HEK293 (cell line): ENCODE results near the gene RETREG3.
A peak's percentile ranks its signal among the peaks of the same experiment; 100 is the strongest.

Experiments used
- CTCF ChIA-PET: fragments of 350-600 bp; formaldehyde crosslinking; extraction: SDS; loops from one replicate; lab custom pipeline; 2021; ENCODE audit warnings: antibody characterized with exemption; lab: Yijun Ruan, JAX
- POLR2A ChIA-PET: fragments of 300-600 bp; formaldehyde crosslinking; extraction: SDS; loops from one replicate; lab custom pipeline; 2020; ENCODE audit warnings: antibody characterized with exemption, inconsistent platforms; lab: Yijun Ruan, JAX
- H3K27ac ChIP-seq: fragments of 200-500 bp; sonication (Bioruptor generic); 2 replicates; pipeline ENCODE4 v1.5.1; 2014; ENCODE audit warnings: low read depth, low read length, control low read depth, inconsistent platforms; ENCODE audit errors: extremely low read depth
- H3K36me3 ChIP-seq, 2 experiments: fragments of 200-500 bp in 1 of 2; sonication (Bioruptor generic) in 1 of 2; 1 replicate in 1 of 2; 2 replicates in 1 of 2; pipeline ENCODE4 v1.5.1; 2014 to 2017; ENCODE audit warnings: inconsistent platforms in 2 of 2, low read length in 2 of 2; ENCODE audit not compliant: control insufficient read depth in 2 of 2, insufficient read depth in 1 of 2
- H3K4me1 ChIP-seq: fragments of 200-500 bp; sonication (Bioruptor generic); 2 replicates; pipeline ENCODE4 v1.5.1; 2014; ENCODE audit warnings: mild to moderate bottlenecking, low read length, inconsistent platforms; ENCODE audit not compliant: control insufficient read depth, insufficient read depth
- H3K4me3 ChIP-seq: 2 replicates; pipeline ENCODE4 v1.5.1; 2011; ENCODE audit warnings: low read depth, mild to moderate bottlenecking, control low read depth, low read length, moderate library complexity
- H3K9me3 ChIP-seq: fragments of 200-500 bp; sonication (Bioruptor generic); 2 replicates; pipeline ENCODE4 v1.5.1; 2014; ENCODE audit warnings: low read depth, low read length, inconsistent platforms; ENCODE audit not compliant: control insufficient read depth, insufficient read depth
- MZF1 ChIP-seq: fragments of 450-650 bp; formaldehyde crosslinking; IDR thresholded peaks from 2 replicates; pipeline ENCODE4 v1.5.1; 2017; ENCODE audit warnings: missing biosample characterization, missing genetic modification characterization, borderline replicate concordance
- ZNF10 ChIP-seq: fragments of 450-650 bp; formaldehyde crosslinking; IDR thresholded peaks from 2 replicates; pipeline ENCODE4 v1.5.1; 2017; ENCODE audit warnings: missing biosample characterization, missing genetic modification characterization
- ZNF114 ChIP-seq: fragments of 450-650 bp; formaldehyde crosslinking; IDR thresholded peaks from 2 replicates; pipeline ENCODE4 v1.5.0; 2017; ENCODE audit warnings: missing biosample characterization, missing genetic modification characterization
- ZNF157 ChIP-seq: fragments of 450-650 bp; formaldehyde crosslinking; IDR thresholded peaks from 2 replicates; pipeline ENCODE4 v1.5.1; 2016; ENCODE audit warnings: missing biosample characterization, missing genetic modification characterization
- ZNF184 ChIP-seq: fragments of 450-650 bp; IDR thresholded peaks from 2 replicates; pipeline ENCODE4 v1.5.1; 2018; ENCODE audit warnings: missing biosample characterization, mild to moderate bottlenecking, missing genetic modification characterization
- ZNF19 ChIP-seq: fragments of 450-650 bp; formaldehyde crosslinking; IDR thresholded peaks from 2 replicates; pipeline ENCODE4; 2016; ENCODE audit warnings: missing biosample characterization, missing genetic modification characterization, low read depth
- ZNF202 ChIP-seq: fragments of 450-650 bp; formaldehyde crosslinking; IDR thresholded peaks from 2 replicates; pipeline ENCODE4 v1.5.1; 2016; ENCODE audit warnings: missing biosample characterization, missing genetic modification characterization, borderline replicate concordance
- ZNF394 ChIP-seq: fragments of 450-650 bp; formaldehyde crosslinking; IDR thresholded peaks from 2 replicates; pipeline ENCODE4 v1.5.1; 2016; ENCODE audit warnings: missing biosample characterization, missing genetic modification characterization, mild to moderate bottlenecking, moderate library complexity, borderline replicate concordance
- ZNF426 ChIP-seq: fragments of 450-650 bp; formaldehyde crosslinking; IDR thresholded peaks from 2 replicates; pipeline ENCODE4 v1.5.1; 2017; ENCODE audit warnings: missing biosample characterization, missing genetic modification characterization, mild to moderate bottlenecking, inconsistent platforms, moderate library complexity
- ZNF558 ChIP-seq: fragments of 450-650 bp; formaldehyde crosslinking; IDR thresholded peaks from 2 replicates; pipeline ENCODE4 v1.5.1; 2016; ENCODE audit warnings: missing biosample characterization, missing genetic modification characterization
- ZNF792 ChIP-seq: fragments of 450-650 bp; formaldehyde crosslinking; IDR thresholded peaks from 2 replicates; pipeline ENCODE4 v1.5.1; 2016; ENCODE audit warnings: missing biosample characterization, missing genetic modification characterization
- TF ChIP-seq, protein P1 (sequence below): fragments of 450-650 bp; formaldehyde crosslinking; IDR thresholded peaks from 2 replicates; pipeline ENCODE4 v1.5.1; 2017; ENCODE audit warnings: missing biosample characterization, missing genetic modification characterization
- TF ChIP-seq, protein P2 (sequence below): fragments of 450-650 bp; formaldehyde crosslinking; IDR thresholded peaks from 2 replicates; pipeline ENCODE4 v1.5.1; 2016; ENCODE audit warnings: missing biosample characterization, missing genetic modification characterization
- TF ChIP-seq, protein P3 (sequence below): fragments of 450-650 bp; formaldehyde crosslinking; conservative IDR thresholded peaks from 2 replicates; pipeline ENCODE4 v1.5.1; 2016; ENCODE audit warnings: low read depth, missing biosample characterization, missing genetic modification characterization
- TF ChIP-seq, protein P4 (sequence below): fragments of 450-650 bp; formaldehyde crosslinking; IDR thresholded peaks from 2 replicates; pipeline ENCODE4 v1.5.1; 2016; ENCODE audit warnings: missing biosample characterization, missing genetic modification characterization
- TF ChIP-seq, protein P5 (sequence below): fragments of 450-650 bp; formaldehyde crosslinking; conservative IDR thresholded peaks from 2 replicates; pipeline ENCODE4 v1.5.1; 2016; ENCODE audit warnings: low read depth, missing biosample characterization, missing genetic modification characterization
- TF ChIP-seq, protein P6 (sequence below): fragments of 450-650 bp; formaldehyde crosslinking; IDR thresholded peaks from 2 replicates; pipeline ENCODE4 v1.5.1; 2016; ENCODE audit warnings: missing biosample characterization, missing genetic modification characterization

The RETREG3 gene

DNA sequence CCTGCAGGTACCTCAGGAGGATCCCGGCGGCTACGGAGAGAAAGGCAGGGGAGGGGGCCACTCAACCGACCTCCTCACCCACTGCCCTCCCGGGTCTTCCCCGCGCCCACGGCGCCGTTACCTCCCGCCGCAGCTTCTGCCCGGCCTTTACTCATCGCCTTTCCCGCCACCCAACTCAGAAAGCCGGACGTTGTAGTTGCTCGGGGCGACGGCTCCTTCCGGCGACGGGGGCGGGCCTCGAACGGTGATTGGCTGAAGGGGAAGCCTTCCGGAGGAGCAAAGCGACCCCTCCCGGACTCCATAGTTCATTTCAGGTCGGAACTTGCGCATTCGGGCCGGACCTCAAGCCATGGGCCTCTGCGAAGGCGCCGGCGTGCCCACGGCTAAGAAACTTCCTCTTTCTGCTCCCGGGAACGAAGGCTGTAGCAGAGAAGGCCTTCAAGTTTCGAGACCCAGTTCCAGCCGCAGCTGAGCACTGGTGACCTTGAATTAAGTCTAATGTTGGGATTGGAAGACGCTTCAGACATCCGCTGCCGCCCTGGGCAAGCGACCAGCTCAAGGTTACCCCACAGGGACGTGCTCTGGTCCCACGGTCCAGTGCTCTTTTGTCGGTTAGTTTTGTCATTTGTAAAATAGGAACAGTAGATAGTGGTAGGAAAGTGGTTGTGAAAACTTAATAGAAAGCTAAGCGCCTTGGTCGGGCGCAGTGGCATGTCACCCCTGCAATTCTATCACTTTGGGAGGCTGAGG, 31.5 kb downstream of the RETREG3 start, which contains the start of gene PSMC3IP:
Gene PSMC3IP (minus strand): TSS at position 198 of the 750 bp plus-strand sequence. CDS start 43 bp downstream, at position 155.
- CTCF ChIA-PET = interaction anchor here (0.5 to 7.4 kb wide), 70 partner anchors 9 to 906 kb away, joined by 3 to 112 read pairs (median 6); partner anchors contain the start of genes BECN1, CCR10, CNTNAP1 and DHX8
- H3K4me3 ChIP-seq = peak within 1 kb of the TSS; percentile 91
- H3K36me3 ChIP-seq = peaks cover 36 to 75% of the 10 kb centered on the region in 2 experiments
- H3K9me3 ChIP-seq = no peaks in the 10 kb centered on the region
- H3K27ac ChIP-seq = peak within 1 kb of the TSS; percentile 92
- POLR2A ChIA-PET = interaction anchor here (0.5 to 5.0 kb wide), 32 partner anchors 8 to 790 kb away, joined by 3 to 48 read pairs (median 4); partner anchors contain the start of genes BECN1, CAVIN1, CNTNAP1 and MLX
- H3K4me1 ChIP-seq = peaks cover 4% of the 10 kb centered on the region
- TF ChIP-seq, protein P1, sequence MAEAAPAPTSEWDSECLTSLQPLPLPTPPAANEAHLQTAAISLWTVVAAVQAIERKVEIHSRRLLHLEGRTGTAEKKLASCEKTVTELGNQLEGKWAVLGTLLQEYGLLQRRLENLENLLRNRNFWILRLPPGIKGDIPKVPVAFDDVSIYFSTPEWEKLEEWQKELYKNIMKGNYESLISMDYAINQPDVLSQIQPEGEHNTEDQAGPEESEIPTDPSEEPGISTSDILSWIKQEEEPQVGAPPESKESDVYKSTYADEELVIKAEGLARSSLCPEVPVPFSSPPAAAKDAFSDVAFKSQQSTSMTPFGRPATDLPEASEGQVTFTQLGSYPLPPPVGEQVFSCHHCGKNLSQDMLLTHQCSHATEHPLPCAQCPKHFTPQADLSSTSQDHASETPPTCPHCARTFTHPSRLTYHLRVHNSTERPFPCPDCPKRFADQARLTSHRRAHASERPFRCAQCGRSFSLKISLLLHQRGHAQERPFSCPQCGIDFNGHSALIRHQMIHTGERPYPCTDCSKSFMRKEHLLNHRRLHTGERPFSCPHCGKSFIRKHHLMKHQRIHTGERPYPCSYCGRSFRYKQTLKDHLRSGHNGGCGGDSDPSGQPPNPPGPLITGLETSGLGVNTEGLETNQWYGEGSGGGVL = no peak
- TF ChIP-seq ZNF792 (tag by site-specific recombination) (no peak), ZNF19 (tag by site-specific recombination) (no peak), ZNF558 (tag by site-specific recombination) (no peak), ZNF394 (tag by site-specific recombination) (0 out of 2 replicates have a peak, but pooled peaks have one; percentile 25), MZF1 (tag by site-specific recombination) (no peak), ZNF184 (tag by site-specific recombination) (no peak), ZNF426 (tag by site-specific recombination) (no peak), ZNF202 (tag by site-specific recombination) (no peak), ZNF10 (no peak), ZNF114 (tag by site-specific recombination) (no peak), ZNF157 (tag by site-specific recombination) (no peak)
- TF ChIP-seq, protein P2, sequence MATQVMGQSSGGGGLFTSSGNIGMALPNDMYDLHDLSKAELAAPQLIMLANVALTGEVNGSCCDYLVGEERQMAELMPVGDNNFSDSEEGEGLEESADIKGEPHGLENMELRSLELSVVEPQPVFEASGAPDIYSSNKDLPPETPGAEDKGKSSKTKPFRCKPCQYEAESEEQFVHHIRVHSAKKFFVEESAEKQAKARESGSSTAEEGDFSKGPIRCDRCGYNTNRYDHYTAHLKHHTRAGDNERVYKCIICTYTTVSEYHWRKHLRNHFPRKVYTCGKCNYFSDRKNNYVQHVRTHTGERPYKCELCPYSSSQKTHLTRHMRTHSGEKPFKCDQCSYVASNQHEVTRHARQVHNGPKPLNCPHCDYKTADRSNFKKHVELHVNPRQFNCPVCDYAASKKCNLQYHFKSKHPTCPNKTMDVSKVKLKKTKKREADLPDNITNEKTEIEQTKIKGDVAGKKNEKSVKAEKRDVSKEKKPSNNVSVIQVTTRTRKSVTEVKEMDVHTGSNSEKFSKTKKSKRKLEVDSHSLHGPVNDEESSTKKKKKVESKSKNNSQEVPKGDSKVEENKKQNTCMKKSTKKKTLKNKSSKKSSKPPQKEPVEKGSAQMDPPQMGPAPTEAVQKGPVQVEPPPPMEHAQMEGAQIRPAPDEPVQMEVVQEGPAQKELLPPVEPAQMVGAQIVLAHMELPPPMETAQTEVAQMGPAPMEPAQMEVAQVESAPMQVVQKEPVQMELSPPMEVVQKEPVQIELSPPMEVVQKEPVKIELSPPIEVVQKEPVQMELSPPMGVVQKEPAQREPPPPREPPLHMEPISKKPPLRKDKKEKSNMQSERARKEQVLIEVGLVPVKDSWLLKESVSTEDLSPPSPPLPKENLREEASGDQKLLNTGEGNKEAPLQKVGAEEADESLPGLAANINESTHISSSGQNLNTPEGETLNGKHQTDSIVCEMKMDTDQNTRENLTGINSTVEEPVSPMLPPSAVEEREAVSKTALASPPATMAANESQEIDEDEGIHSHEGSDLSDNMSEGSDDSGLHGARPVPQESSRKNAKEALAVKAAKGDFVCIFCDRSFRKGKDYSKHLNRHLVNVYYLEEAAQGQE (tag by site-specific recombination) = no peak
- TF ChIP-seq, protein P3, sequence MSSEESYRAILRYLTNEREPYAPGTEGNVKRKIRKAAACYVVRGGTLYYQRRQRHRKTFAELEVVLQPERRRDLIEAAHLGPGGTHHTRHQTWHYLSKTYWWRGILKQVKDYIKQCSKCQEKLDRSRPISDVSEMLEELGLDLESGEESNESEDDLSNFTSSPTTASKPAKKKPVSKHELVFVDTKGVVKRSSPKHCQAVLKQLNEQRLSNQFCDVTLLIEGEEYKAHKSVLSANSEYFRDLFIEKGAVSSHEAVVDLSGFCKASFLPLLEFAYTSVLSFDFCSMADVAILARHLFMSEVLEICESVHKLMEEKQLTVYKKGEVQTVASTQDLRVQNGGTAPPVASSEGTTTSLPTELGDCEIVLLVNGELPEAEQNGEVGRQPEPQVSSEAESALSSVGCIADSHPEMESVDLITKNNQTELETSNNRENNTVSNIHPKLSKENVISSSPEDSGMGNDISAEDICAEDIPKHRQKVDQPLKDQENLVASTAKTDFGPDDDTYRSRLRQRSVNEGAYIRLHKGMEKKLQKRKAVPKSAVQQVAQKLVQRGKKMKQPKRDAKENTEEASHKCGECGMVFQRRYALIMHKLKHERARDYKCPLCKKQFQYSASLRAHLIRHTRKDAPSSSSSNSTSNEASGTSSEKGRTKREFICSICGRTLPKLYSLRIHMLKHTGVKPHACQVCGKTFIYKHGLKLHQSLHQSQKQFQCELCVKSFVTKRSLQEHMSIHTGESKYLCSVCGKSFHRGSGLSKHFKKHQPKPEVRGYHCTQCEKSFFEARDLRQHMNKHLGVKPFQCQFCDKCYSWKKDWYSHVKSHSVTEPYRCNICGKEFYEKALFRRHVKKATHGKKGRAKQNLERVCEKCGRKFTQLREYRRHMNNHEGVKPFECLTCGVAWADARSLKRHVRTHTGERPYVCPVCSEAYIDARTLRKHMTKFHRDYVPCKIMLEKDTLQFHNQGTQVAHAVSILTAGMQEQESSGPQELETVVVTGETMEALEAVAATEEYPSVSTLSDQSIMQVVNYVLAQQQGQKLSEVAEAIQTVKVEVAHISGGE (tag by site-specific recombination) = peak; percentile 79
- TF ChIP-seq, protein P4, sequence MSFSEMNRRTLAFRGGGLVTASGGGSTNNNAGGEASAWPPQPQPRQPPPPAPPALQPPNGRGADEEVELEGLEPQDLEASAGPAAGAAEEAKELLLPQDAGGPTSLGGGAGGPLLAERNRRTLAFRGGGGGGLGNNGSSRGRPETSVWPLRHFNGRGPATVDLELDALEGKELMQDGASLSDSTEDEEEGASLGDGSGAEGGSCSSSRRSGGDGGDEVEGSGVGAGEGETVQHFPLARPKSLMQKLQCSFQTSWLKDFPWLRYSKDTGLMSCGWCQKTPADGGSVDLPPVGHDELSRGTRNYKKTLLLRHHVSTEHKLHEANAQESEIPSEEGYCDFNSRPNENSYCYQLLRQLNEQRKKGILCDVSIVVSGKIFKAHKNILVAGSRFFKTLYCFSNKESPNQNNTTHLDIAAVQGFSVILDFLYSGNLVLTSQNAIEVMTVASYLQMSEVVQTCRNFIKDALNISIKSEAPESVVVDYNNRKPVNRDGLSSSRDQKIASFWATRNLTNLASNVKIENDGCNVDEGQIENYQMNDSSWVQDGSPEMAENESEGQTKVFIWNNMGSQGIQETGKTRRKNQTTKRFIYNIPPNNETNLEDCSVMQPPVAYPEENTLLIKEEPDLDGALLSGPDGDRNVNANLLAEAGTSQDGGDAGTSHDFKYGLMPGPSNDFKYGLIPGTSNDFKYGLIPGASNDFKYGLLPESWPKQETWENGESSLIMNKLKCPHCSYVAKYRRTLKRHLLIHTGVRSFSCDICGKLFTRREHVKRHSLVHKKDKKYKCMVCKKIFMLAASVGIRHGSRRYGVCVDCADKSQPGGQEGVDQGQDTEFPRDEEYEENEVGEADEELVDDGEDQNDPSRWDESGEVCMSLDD = 0 out of 2 replicates have a peak, but pooled peaks have one; percentile 12
- TF ChIP-seq, protein P5, sequence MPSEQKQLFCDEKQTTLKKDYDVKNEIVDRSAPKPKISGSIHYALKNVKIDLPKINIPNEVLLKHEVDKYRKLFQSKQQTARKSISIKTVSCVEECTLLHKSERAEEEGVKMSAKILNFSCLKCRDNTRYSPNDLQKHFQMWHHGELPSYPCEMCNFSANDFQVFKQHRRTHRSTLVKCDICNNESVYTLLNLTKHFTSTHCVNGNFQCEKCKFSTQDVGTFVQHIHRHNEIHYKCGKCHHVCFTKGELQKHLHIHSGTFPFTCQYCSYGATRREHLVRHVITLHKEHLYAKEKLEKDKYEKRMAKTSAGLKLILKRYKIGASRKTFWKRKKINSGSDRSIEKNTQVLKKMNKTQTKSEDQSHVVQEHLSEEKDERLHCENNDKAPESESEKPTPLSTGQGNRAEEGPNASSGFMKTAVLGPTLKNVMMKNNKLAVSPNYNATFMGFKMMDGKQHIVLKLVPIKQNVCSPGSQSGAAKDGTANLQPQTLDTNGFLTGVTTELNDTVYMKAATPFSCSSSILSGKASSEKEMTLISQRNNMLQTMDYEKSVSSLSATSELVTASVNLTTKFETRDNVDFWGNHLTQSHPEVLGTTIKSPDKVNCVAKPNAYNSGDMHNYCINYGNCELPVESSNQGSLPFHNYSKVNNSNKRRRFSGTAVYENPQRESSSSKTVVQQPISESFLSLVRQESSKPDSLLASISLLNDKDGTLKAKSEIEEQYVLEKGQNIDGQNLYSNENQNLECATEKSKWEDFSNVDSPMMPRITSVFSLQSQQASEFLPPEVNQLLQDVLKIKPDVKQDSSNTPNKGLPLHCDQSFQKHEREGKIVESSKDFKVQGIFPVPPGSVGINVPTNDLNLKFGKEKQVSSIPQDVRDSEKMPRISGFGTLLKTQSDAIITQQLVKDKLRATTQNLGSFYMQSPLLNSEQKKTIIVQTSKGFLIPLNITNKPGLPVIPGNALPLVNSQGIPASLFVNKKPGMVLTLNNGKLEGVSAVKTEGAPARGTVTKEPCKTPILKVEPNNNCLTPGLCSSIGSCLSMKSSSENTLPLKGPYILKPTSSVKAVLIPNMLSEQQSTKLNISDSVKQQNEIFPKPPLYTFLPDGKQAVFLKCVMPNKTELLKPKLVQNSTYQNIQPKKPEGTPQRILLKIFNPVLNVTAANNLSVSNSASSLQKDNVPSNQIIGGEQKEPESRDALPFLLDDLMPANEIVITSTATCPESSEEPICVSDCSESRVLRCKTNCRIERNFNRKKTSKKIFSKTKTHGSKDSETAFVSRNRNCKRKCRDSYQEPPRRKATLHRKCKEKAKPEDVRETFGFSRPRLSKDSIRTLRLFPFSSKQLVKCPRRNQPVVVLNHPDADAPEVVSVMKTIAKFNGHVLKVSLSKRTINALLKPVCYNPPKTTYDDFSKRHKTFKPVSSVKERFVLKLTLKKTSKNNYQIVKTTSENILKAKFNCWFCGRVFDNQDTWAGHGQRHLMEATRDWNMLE = peak; percentile 53; the same call in 1 of the 2 replicates
- TF ChIP-seq, protein P6, sequence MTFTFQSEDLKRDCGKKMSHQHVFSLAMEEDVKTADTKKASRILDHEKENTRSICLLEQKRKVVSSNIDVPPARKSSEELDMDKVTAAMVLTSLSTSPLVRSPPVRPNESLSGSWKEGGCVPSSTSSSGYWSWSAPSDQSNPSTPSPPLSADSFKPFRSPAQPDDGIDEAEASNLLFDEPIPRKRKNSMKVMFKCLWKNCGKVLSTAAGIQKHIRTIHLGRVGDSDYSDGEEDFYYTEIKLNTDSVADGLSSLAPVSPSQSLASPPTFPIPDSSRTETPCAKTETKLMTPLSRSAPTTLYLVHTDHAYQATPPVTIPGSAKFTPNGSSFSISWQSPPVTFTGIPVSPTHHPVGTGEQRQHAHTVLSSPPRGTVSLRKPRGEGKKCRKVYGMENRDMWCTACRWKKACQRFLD (tag by site-specific recombination) = no peak
